ENCODE measurements around the gene ZBTB25. TPM values are rescaled to one million over a fixed set of nuclear protein-coding genes. Genes with fewer than 3 reads are reported as not detected.
A peak's percentile ranks its signal among the peaks of the same experiment; 100 is the strongest.

Gene ZBTB25
- total RNA-seq, 1 donor from 2014 or later = 9.4 TPM

GRCh38 chr14:64423987-64424386, 79.7 kb downstream of the ZBTB25 start:
- DNase-seq (ENCODE audit: low spot score) = no peak
- H3K4me1 Mint-ChIP-seq (ENCODE audit: unreplicated experiment) = no peaks in the 10 kb centered on the region
- H3K27me3 Mint-ChIP-seq (ENCODE audit: unreplicated experiment) = no peaks in the 10 kb centered on the region
- no peak overlapping the region for H3K4me3 Mint-ChIP-seq (ENCODE audit: unreplicated experiment)
- TF ChIP-seq CTCF (IDR thresholded peaks at IDR 0.05; ENCODE audit: unreplicated experiment) = no peak
- no peaks in the 10 kb centered on the region for H3K9me3 Mint-ChIP-seq (ENCODE audit: unreplicated experiment)
- H3K27ac Mint-ChIP-seq (ENCODE audit: unreplicated experiment) = no peak overlapping the region
- H3K36me3 Mint-ChIP-seq (ENCODE audit: low read depth, unreplicated experiment) = peaks cover 18% of the 10 kb centered on the region

- Mint-ChIP-seq H3K9me3 (ENCODE audit: unreplicated experiment) (no peaks in the 10 kb centered on the region), H3K27ac (ENCODE audit: unreplicated experiment) (no peak overlapping the region), H3K4me1 (ENCODE audit: unreplicated experiment) (no peaks in the 10 kb centered on the region), H3K27me3 (ENCODE audit: unreplicated experiment) (no peaks in the 10 kb centered on the region), H3K36me3 (ENCODE audit: low read depth, unreplicated experiment) (peaks cover 19% of the 10 kb centered on the region), H3K4me3 (ENCODE audit: unreplicated experiment) (no peak overlapping the region)
- no peak for TF ChIP-seq CTCF (IDR thresholded peaks at IDR 0.05; ENCODE audit: unreplicated experiment)
- no peak for DNase-seq (ENCODE audit: low spot score)
Observed at GRCh38 chr14:64422756-64423155, 80.9 kb downstream of the ZBTB25 start.

GRCh38 chr14:64422005-64422404, 81.6 kb downstream of the ZBTB25 start:
- H3K4me3 Mint-ChIP-seq (ENCODE audit: unreplicated experiment) = no peak overlapping the region
- DNase-seq (ENCODE audit: low spot score) = no peak
- no peak overlapping the region for H3K27ac Mint-ChIP-seq (ENCODE audit: unreplicated experiment)
- no peaks in the 10 kb centered on the region for H3K9me3 Mint-ChIP-seq (ENCODE audit: unreplicated experiment)
- peaks cover 19% of the 10 kb centered on the region for H3K36me3 Mint-ChIP-seq (ENCODE audit: low read depth, unreplicated experiment)
- TF ChIP-seq CTCF (IDR thresholded peaks at IDR 0.05; ENCODE audit: unreplicated experiment) = no peak
- no peaks in the 10 kb centered on the region for H3K27me3 Mint-ChIP-seq (ENCODE audit: unreplicated experiment)
- H3K4me1 Mint-ChIP-seq (ENCODE audit: unreplicated experiment) = no peaks in the 10 kb centered on the region

DNA sequence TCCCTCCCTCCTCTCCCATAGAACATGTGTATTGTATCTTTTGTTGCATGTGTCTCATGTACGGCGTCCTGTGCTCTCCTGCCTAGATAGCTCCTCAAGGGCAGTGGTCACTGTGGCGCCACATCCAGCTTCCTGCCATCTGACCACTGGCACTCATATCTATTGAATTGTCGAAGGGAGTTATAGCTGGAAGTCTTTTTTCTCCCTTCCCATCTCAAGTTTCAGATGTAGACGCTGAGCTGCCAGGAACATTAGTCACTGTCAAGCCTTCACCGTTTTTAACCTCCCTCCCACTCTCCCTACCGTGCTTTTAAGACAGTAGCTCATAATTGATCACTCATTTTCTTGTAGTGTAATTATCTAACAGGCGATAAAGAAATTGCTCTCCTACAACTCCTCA, 82.5 kb downstream of the ZBTB25 start:
- Mint-ChIP-seq H3K9me3 (ENCODE audit: unreplicated experiment) (no peaks in the 10 kb centered on the region), H3K27me3 (ENCODE audit: unreplicated experiment) (no peaks in the 10 kb centered on the region), H3K4me1 (ENCODE audit: unreplicated experiment) (no peaks in the 10 kb centered on the region), H3K4me3 (ENCODE audit: unreplicated experiment) (no peak overlapping the region), H3K36me3 (ENCODE audit: low read depth, unreplicated experiment) (peaks cover 19% of the 10 kb centered on the region), H3K27ac (ENCODE audit: unreplicated experiment) (peak overlapping the region; percentile 51)
- no peak for TF ChIP-seq CTCF (IDR thresholded peaks at IDR 0.05; ENCODE audit: unreplicated experiment)
- DNase-seq (ENCODE audit: low spot score) = no peak

DNA sequence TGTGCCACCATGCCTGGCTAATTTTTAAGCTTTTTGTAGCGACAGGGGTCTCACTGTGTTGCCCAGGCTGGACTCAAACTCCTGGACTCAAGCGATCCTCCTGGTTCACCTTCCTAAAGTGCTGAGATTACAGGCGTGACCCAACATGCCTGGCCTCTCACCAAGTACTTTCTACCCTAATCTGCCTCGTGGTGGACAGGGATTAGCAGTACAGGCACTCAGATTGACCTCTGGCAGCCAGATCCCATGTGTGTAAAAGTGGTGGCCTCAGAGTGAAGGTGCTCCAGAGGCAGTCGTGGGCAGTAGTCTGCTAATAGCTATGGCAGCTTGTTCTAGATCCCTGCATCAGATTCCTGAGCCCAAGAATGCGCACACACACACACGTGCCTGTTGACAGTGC, 84.6 kb downstream of the ZBTB25 start:
- Mint-ChIP-seq H3K36me3 (ENCODE audit: low read depth, unreplicated experiment) (peaks cover 17% of the 10 kb centered on the region), H3K27ac (ENCODE audit: unreplicated experiment) (no peak overlapping the region), H3K4me3 (ENCODE audit: unreplicated experiment) (no peak overlapping the region), H3K27me3 (ENCODE audit: unreplicated experiment) (no peaks in the 10 kb centered on the region), H3K4me1 (ENCODE audit: unreplicated experiment) (no peaks in the 10 kb centered on the region), H3K9me3 (ENCODE audit: unreplicated experiment) (no peaks in the 10 kb centered on the region)
- no peak for DNase-seq (ENCODE audit: low spot score)
- no peak for TF ChIP-seq CTCF (IDR thresholded peaks at IDR 0.05; ENCODE audit: unreplicated experiment)

Measured in endothelial cell (in vitro differentiated cells).